Mesenchymal stem cell (in vitro differentiated cells and primary cell): ENCODE measurements around the gene FGFRL1.

Source experiments
- DNase-seq: peaks from one replicate; pipeline ENCODE4 v3.0.0-alpha.2; 2013
- H2AFZ ChIP-seq: one replicate; pipeline ENCODE4 v1.6.1; 2013; ENCODE audit warnings: low read depth, mild to moderate bottlenecking, control low read depth, inconsistent platforms, low read length, moderate library complexity
- H2AK5ac ChIP-seq: 2 replicates; pipeline ENCODE4 v1.6.1; 2013; ENCODE audit warnings: low read length, moderate library complexity, mild to moderate bottlenecking, inconsistent platforms; ENCODE audit not compliant: severe bottlenecking
- H2BK120ac ChIP-seq: one replicate; pipeline ENCODE4 v1.6.1; 2013; ENCODE audit warnings: low read depth, mild to moderate bottlenecking, inconsistent platforms, low read length, moderate library complexity
- H2BK12ac ChIP-seq, 2 experiments: one replicate each; pipeline ENCODE4 v1.6.1; 2013; ENCODE audit warnings: inconsistent platforms in 2 of 2, low read length in 2 of 2, mild to moderate bottlenecking in 2 of 2, moderate library complexity in 2 of 2, control low read depth in 1 of 2
- H2BK15ac ChIP-seq: one replicate; pipeline ENCODE4 v1.6.1; 2013; ENCODE audit warnings: mild to moderate bottlenecking, low read depth, inconsistent platforms; ENCODE audit not compliant: poor library complexity, severe bottlenecking
- H2BK5ac ChIP-seq: 2 replicates; pipeline ENCODE4 v1.6.1; 2013; ENCODE audit warnings: low read depth, mild to moderate bottlenecking, low read length, control low read depth, inconsistent platforms; ENCODE audit not compliant: poor library complexity, severe bottlenecking
- H3K14ac ChIP-seq, 2 experiments: one replicate each; pipeline ENCODE4 v1.6.1; 2013; ENCODE audit warnings: inconsistent platforms in 2 of 2, low read length in 2 of 2, control low read depth in 1 of 2, mild to moderate bottlenecking in 1 of 2, moderate library complexity in 1 of 2
- H3K18ac ChIP-seq, 2 experiments: one replicate each; pipeline ENCODE4 v1.6.1; 2013; ENCODE audit warnings: inconsistent platforms in 2 of 2, low read length in 2 of 2, control low read depth in 1 of 2, low read depth in 1 of 2, mild to moderate bottlenecking in 1 of 2
- H3K23ac ChIP-seq, 2 experiments: one replicate each; pipeline ENCODE4 v1.6.1; 2013; ENCODE audit warnings: inconsistent platforms in 2 of 2, low read length in 2 of 2, mild to moderate bottlenecking in 2 of 2, moderate library complexity in 2 of 2, control low read depth in 1 of 2
- H3K27ac ChIP-seq: 2 replicates; pipeline ENCODE4 v1.5.1; 2013; ENCODE audit warnings: mild to moderate bottlenecking, moderate library complexity, low read length, control low read depth, inconsistent platforms; ENCODE audit not compliant: poor library complexity, severe bottlenecking
- H3K27me3 ChIP-seq, 2 experiments: 2 replicates each; pipeline versions ENCODE4 v1.6.1 to v1.7.0; 2013; ENCODE audit warnings: low read length in 2 of 2, mild to moderate bottlenecking in 2 of 2, moderate library complexity in 2 of 2, control low read depth in 1 of 2, inconsistent platforms in 1 of 2; ENCODE audit not compliant: control insufficient read depth in 1 of 2, insufficient read depth in 1 of 2
- H3K36me3 ChIP-seq, 2 experiments: 2 replicates each; pipeline versions ENCODE4 v1.6.1 to v1.7.0; 2013; ENCODE audit warnings: low read length in 2 of 2, control low read depth in 1 of 2, inconsistent platforms in 1 of 2, low read depth in 1 of 2, mild to moderate bottlenecking in 1 of 2; ENCODE audit not compliant: insufficient read depth in 2 of 2, control insufficient read depth in 1 of 2
- H3K4ac ChIP-seq, 2 experiments: one replicate each; pipeline ENCODE4 v1.6.1; 2013; ENCODE audit warnings: inconsistent platforms in 2 of 2, low read length in 2 of 2, mild to moderate bottlenecking in 2 of 2, moderate library complexity in 2 of 2, control low read depth in 1 of 2, low read depth in 1 of 2
- H3K4me1 ChIP-seq: 2 replicates; pipeline ENCODE4 v1.6.1; 2013; ENCODE audit warnings: low read depth, low read length, control low read depth; ENCODE audit not compliant: control insufficient read depth, insufficient read depth
- H3K4me2 ChIP-seq: 2 replicates; pipeline ENCODE4 v1.6.1; 2013; ENCODE audit warnings: low read length, mild to moderate bottlenecking, inconsistent platforms; ENCODE audit not compliant: poor library complexity, severe bottlenecking
- H3K4me3 ChIP-seq, 2 experiments: 2 replicates each; pipeline versions ENCODE4 v1.5.1 to v1.7.0; 2013; ENCODE audit warnings: low read length in 2 of 2, mild to moderate bottlenecking in 2 of 2, control low read depth in 1 of 2, low read depth in 1 of 2; ENCODE audit not compliant: insufficient read depth in 1 of 2
- H3K79me1 ChIP-seq: replicated peaks from 2 replicates; pipeline ENCODE4 v1.6.1; 2013; ENCODE audit warnings: mild to moderate bottlenecking, control low read depth, low read length, inconsistent platforms; ENCODE audit not compliant: poor library complexity, severe bottlenecking
- H3K9ac ChIP-seq: 2 replicates; pipeline ENCODE4 v1.7.0; 2013; ENCODE audit warnings: mild to moderate bottlenecking, low read length, moderate library complexity
- H3K9me3 ChIP-seq: 2 replicates; pipeline ENCODE4 v1.7.0; 2013; ENCODE audit warnings: mild to moderate bottlenecking, low read length; ENCODE audit not compliant: control insufficient read depth
- H4K8ac ChIP-seq: one replicate; pipeline ENCODE4 v1.6.1; 2013; ENCODE audit warnings: inconsistent platforms, mild to moderate bottlenecking, low read length, moderate library complexity
- H4K91ac ChIP-seq: one replicate; pipeline ENCODE4 v1.6.1; 2013; ENCODE audit warnings: mild to moderate bottlenecking, low read length, inconsistent platforms
- WGBS: methylation state at CpG from one replicate; pipeline ENCODE4 v1.1.7; 2013; ENCODE audit warnings: mixed read lengths; 5-methylcytosine and 5-hydroxymethylcytosine counted together

FGFRL1 gene

DNA sequence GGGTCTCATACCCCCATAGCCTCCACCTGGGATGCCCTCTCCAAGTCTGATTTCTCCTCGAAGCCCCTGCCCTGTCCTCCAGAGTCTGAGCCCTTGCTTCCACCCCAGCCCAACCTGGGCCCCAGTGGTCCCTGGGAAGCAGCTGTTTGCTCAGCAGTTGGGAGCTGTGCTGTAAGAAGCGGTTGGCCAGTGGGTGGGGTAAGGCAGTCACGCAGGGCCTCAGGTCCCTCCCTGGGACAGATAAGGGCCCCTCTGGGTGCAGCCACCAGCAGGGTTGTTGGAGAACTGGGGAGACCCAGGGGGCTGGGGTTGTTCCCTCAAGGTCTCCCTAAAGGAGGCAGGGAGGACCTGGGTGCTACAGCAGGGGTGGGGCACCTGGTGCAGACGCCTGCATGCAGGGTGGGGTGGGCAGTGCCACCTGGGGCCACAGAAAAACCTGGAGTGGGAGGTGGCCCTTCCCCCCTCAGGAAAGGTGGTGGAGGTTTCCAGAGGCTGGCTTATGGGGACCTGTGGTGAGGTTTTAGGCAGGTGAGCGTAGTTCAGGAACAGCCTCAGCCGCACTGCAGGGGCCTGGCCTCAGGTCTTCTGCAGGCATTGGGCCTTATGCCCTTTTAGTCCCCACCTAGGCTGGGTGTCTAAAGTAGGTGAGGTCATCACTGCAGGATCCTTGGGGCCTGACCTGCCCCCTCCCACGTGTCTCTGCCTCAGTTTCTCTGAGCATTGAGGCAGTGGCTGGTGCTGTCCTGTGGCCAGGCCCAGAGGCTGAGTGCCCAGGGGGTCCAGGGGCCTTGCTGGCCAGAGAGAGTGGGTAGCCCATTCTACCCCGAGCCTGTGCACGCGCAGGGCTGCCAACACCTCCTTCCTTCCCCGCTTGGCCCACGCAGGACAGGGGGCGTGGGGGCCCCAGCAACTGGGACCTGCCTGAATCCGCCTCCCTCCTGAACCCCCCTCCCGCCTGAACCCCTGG is 15.1 kb upstream of the FGFRL1 start:
- Histone ChIP-seq H3K23ac (no peak overlapping the region), H3K79me1 (peaks cover 4% of the 10 kb centered on the region), H3K4ac (no peak overlapping the region), H2BK12ac (no peak overlapping the region), H3K27me3 (peaks cover 41 to 46% of the 10 kb centered on the region in 2 experiments), H4K8ac (no peak overlapping the region), H2AFZ (no peak overlapping the region), H4K91ac (no peak overlapping the region), H3K18ac (no peak overlapping the region), H3K4me2 (no peak overlapping the region), H3K14ac (peak overlapping the region in 1 of 2 experiments; percentile 18), H3K9me3 (no peaks in the 10 kb centered on the region), H3K9ac (no peak overlapping the region), H2BK5ac (no peak overlapping the region), H3K36me3 (peaks cover 2 to 10% of the 10 kb centered on the region in 2 experiments), H3K27ac (no peak overlapping the region), H3K4me3 (no peak overlapping the region), H2BK15ac (no peak overlapping the region), H3K4me1 (peaks cover 33% of the 10 kb centered on the region), H2AK5ac (no peak overlapping the region), H2BK120ac (no peak overlapping the region)
- 71% methylated on average over 15 of the region's 15 CpGs for WGBS
- no peak for DNase-seq

GRCh38 chr4:996997-997374 is 14.4 kb upstream of the FGFRL1 start:
- H3K14ac ChIP-seq, result no peak overlapping the region
- H3K4me2 ChIP-seq, result no peak overlapping the region
- H3K4me1 ChIP-seq, result peaks cover 33% of the 10 kb centered on the region
- 23% methylated on average over 17 of the region's 25 CpGs for WGBS
- H2BK120ac ChIP-seq, result no peak overlapping the region
- peaks cover 0 to 3% of the 10 kb centered on the region in 2 experiments for H3K36me3 ChIP-seq
- no peak overlapping the region for H2AK5ac ChIP-seq
- no peak overlapping the region for H2BK5ac ChIP-seq
- no peak overlapping the region for H3K23ac ChIP-seq
- no peak overlapping the region for H3K27ac ChIP-seq
- H4K8ac ChIP-seq, result no peak overlapping the region
- no peak overlapping the region for H3K4me3 ChIP-seq
- no peak overlapping the region for H3K9ac ChIP-seq
- H2AFZ ChIP-seq, result no peak overlapping the region
- no peak overlapping the region for H2BK12ac ChIP-seq
- no peak overlapping the region for H3K18ac ChIP-seq
- no peak overlapping the region for H4K91ac ChIP-seq
- DNase-seq, result no peak
- peaks cover 48 to 52% of the 10 kb centered on the region in 2 experiments for H3K27me3 ChIP-seq
- no peak overlapping the region for H3K4ac ChIP-seq
- no peak overlapping the region for H2BK15ac ChIP-seq
- H3K9me3 ChIP-seq, result no peaks in the 10 kb centered on the region
- peaks cover 2% of the 10 kb centered on the region for H3K79me1 ChIP-seq

- H3K36me3 ChIP-seq, result peaks cover 0 to 4% of the 10 kb centered on the region in 2 experiments
- no peak overlapping the region for H2BK120ac ChIP-seq
- H2BK12ac ChIP-seq, result peak overlapping the region in 1 of 2 experiments; percentile 54
- no peak overlapping the region for H2BK15ac ChIP-seq
- H2AFZ ChIP-seq, result no peak overlapping the region
- H2BK5ac ChIP-seq, result no peak overlapping the region
- H3K9me3 ChIP-seq, result no peaks in the 10 kb centered on the region
- peaks cover 52 to 55% of the 10 kb centered on the region in 2 experiments for H3K27me3 ChIP-seq
- DNase-seq, result peak; percentile 16
- H3K79me1 ChIP-seq, result peaks cover 2% of the 10 kb centered on the region
- no peak overlapping the region for H3K27ac ChIP-seq
- peak overlapping the region; percentile 39 to 53 for H3K4me3 ChIP-seq
- H3K9ac ChIP-seq, result peak overlapping the region; percentile 36
- WGBS, result 9% methylated on average over 52 of the region's 68 CpGs
- peak overlapping the region in 1 of 2 experiments; percentile 36 for H3K14ac ChIP-seq
- peak overlapping the region in 1 of 2 experiments; percentile 3 for H3K18ac ChIP-seq
- H3K4me1 ChIP-seq, result peaks cover 32% of the 10 kb centered on the region
- peak overlapping the region; percentile 64 for H4K8ac ChIP-seq
- no peak overlapping the region for H3K23ac ChIP-seq
- no peak overlapping the region for H2AK5ac ChIP-seq
- H3K4ac ChIP-seq, result no peak overlapping the region
- peak overlapping the region; percentile 75 for H3K4me2 ChIP-seq
- H4K91ac ChIP-seq, result no peak overlapping the region
These were observed 13.9 kb upstream of the FGFRL1 start for GRCh38 chr4:997375-998071.
